ENCODE results near the gene ZNF76.

GRCh38 chr6:35213824-35214756 is 45.4 kb upstream of the ZNF76 start, which contains the start of gene SCUBE3:
- no peak for TF ChIP-seq POLR2A (IDR thresholded peaks at IDR 0.05)
- TF ChIP-seq, protein P1, sequence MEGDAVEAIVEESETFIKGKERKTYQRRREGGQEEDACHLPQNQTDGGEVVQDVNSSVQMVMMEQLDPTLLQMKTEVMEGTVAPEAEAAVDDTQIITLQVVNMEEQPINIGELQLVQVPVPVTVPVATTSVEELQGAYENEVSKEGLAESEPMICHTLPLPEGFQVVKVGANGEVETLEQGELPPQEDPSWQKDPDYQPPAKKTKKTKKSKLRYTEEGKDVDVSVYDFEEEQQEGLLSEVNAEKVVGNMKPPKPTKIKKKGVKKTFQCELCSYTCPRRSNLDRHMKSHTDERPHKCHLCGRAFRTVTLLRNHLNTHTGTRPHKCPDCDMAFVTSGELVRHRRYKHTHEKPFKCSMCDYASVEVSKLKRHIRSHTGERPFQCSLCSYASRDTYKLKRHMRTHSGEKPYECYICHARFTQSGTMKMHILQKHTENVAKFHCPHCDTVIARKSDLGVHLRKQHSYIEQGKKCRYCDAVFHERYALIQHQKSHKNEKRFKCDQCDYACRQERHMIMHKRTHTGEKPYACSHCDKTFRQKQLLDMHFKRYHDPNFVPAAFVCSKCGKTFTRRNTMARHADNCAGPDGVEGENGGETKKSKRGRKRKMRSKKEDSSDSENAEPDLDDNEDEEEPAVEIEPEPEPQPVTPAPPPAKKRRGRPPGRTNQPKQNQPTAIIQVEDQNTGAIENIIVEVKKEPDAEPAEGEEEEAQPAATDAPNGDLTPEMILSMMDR (IDR thresholded peaks at IDR 0.05): no peak
